Ovary (tissue), 9 donors: Measurements from ENCODE around the gene MAJIN. TPM values are rescaled to one million over a fixed set of nuclear protein-coding genes. Genes with fewer than 3 reads are reported as not detected.
A peak's percentile ranks its signal among the peaks of the same experiment; 100 is the strongest.

Source experiments
- DNase-seq, 5 donors: peaks; one replicate each; pipeline ENCODE4 v3.0.0-alpha.2; 2019 to 2020
- H3K27ac ChIP-seq, 2 donors: fragments of 200-600 bp; one replicate each; pipeline versions ENCODE4 v1.5.1 to v1.8.0; 2019 to 2022
- H3K27me3 ChIP-seq: fragments of 200-600 bp; one replicate; pipeline ENCODE4 v1.8.0; 2022
- H3K36me3 ChIP-seq: fragments of 200-600 bp; sonication (generic); one replicate; pipeline ENCODE4 v1.5.1; 2019
- H3K4me1 ChIP-seq: one replicate; pipeline ENCODE4 v1.8.1; 2013; ENCODE audit warnings: mild to moderate bottlenecking, moderate library complexity; ENCODE audit not compliant: insufficient read depth
- H3K4me3 ChIP-seq: fragments of 200-600 bp; sonication (generic); one replicate; pipeline ENCODE4 v1.5.1; 2017
- H3K9me3 ChIP-seq, 2 donors: fragments of 200-600 bp in 1 of 2; sonication (generic) in 1 of 2; one replicate each; pipeline versions ENCODE4 v1.5.1 to v1.8.1; 2013 to 2019; ENCODE audit warnings: mild to moderate bottlenecking in 1 of 2, moderate library complexity in 1 of 2
- CTCF ChIP-seq, 3 donors: fragments of 450-650 bp in 2 of 3; fragments of 200-600 bp in 1 of 3; IDR thresholded peaks; one replicate each; pipeline versions ENCODE4 v1.5.1 to v1.8.0; 2016 to 2022; ENCODE audit warnings: antibody characterized with exemption in 3 of 3, mild to moderate bottlenecking in 1 of 3
- EP300 ChIP-seq: sonication (generic); formaldehyde crosslinking; IDR thresholded peaks from one replicate; pipeline ENCODE4 v1.6.1; 2017; ENCODE audit warnings: antibody characterized with exemption
- POLR2A ChIP-seq: fragments of 450-650 bp; IDR thresholded peaks from one replicate; pipeline ENCODE4 v1.6.1; 2017; ENCODE audit warnings: antibody characterized with exemption, mild to moderate bottlenecking, moderate library complexity
- WGBS, 3 donors: extraction: QIAGEN DNeasy Blood & Tissue Kit in 1 of 3; methylation state at CpG; one replicate each; pipeline versions ENCODE4 v1.1.5 to v1.1.7; 2013 to 2017; 5-methylcytosine and 5-hydroxymethylcytosine counted together
- intact Hi-C, 4 donors: fragments of 100-400 bp; cut with DNase I; formaldehyde crosslinking; loops; one replicate each; pipeline versions ENCODE4 v1.11.0 to v1.15.1; 2022 to 2023
- polyA plus RNA-seq, 2 donors: library from polyadenylated mRNA; stranded (reverse); fragments of 200-250 nt in 1 of 2; fragments of 350-450 nt in 1 of 2; fragmentation: Illumina TruSeq in 1 of 2; extraction: RNeasy Lipid Tissue Mini Kit (QIAGEN cat#74804) in 1 of 2; gene quantifications; one replicate each; pipeline ENCODE4 v1.2.3, GENCODE V29; 2013 to 2014
- total RNA-seq, 7 donors: library from RNA; depleted of rRNA in 2 of 7; stranded (reverse); fragments of >200 nt in 2 of 7; fragmentation: NEBNext Ultra II Directional in 3 of 7; extraction: Animal tissue kit (Norgen Biotek cat#: 25700) in 3 of 7; gene quantifications; one replicate each; pipeline versions ENCODE4 v1.1.0 to v1.2.4, GENCODE V29; 2016 to 2023
- donor health status: DM: no; HTN: no; CAD: no; lungs with moderate emphysema.
- donor health status: DM: no; HTN: no; CAD: no.
- donor health status: Bipolar disorder and iron deficiency.
- donor health status: DM: yes; HTN: yes; CAD: no.
- donor health status: DM: no; HTN: no; CAD: no.
- donor health status: DM: yes; HTN: yes; CAD: no.

Gene MAJIN
- total and polyA plus RNA-seq, 9 donors = 0.46 TPM; not detected in 8

DNA sequence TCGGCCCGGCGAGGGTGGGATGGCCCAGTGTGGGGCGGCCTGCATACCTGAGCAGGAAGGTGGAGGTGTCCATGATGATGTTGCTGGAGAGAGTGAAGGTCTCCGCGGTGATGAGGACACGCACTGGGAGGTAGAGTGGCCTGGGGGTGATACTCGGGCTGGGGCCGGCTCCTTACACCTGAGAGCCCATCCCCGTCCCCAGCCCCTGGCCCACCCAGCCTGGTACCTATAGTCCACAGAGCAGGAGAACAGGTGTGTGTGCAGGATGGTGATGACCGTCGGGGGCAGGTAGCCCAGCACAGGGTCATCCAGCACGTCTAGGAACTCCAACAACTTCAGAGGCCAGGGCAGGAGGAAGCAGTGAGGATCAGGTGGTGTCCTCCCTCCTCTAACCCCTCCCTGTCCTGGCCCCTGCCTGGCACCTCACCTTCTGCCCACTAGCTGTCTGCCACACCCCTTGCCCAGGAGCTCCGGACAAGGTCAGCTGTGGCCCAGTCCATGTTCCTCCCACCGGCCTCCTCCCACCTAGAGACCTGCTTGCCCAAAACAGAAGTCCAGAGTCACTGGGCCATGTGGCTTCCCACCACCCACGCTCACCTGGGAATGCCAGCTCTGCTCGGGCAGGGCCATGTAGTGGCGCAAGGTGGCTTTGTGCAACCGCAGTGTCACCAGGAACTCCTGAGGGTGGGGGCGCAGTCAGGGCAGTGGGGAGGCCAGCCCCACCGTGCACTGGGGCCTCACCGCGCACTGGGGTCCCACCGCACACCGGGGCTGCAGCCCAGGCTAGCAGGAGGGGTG, 66.2 kb downstream of the MAJIN start:
- WGBS, 3 donors = 91 to 94% (median 91%) methylated on average over 24 to 25 of the region's 25 CpGs
- intact Hi-C loops = no loop called here
- no peak overlapping the region for H3K4me3 ChIP-seq
- H3K27me3 ChIP-seq = no peaks in the 10 kb centered on the region
- no peaks in the 10 kb centered on the region for H3K4me1 ChIP-seq
- no peak for DNase-seq
- no peaks in the 10 kb centered on the region for H3K9me3 ChIP-seq
- H3K27ac ChIP-seq = no peak overlapping the region
- H3K36me3 ChIP-seq = no peaks in the 10 kb centered on the region
- TF ChIP-seq POLR2A = no peak
- TF ChIP-seq CTCF (IDR thresholded peaks at IDR 0.05) = no peak
- no peak for TF ChIP-seq EP300

DNA sequence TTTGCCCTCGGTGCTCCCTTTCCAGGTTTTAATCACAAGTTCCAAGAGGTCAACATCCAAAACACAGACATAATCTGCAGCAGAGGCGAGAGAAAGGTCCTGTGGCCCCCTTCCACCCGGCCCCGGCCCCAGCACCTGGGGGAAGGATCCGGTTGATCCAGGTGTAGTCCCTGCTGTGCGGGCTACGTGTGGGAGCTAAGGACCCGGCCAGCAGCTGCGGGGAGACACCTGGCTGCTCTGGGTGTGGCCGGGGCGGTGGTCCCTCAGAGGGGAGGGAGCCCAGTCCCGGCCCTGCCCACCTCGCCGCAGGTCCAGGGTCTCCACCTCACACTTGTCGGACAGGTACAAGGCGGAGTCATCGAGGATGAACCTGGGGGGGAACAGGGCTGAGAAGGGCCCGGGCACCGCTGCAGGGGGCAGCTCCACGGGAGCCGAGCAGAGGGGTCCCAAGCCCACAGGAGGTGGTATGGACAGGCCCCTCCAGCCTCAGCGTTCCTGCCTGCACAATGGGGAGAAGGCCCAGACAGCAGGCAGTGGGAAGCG, 68.5 kb downstream of the MAJIN start:
- Histone ChIP-seq H3K9me3 (no peaks in the 10 kb centered on the region), H3K27ac (no peak overlapping the region), H3K36me3 (no peaks in the 10 kb centered on the region), H3K27me3 (no peaks in the 10 kb centered on the region), H3K4me1 (no peaks in the 10 kb centered on the region), H3K4me3 (no peak overlapping the region)
- whole genome bisulfite sequencing, 3 donors = 90 to 94% (median 92%) methylated on average over 23 of the region's 23 CpGs
- TF ChIP-seq CTCF (IDR thresholded peaks at IDR 0.05) (no peak), EP300 (no peak), POLR2A (no peak)
- intact Hi-C loops = no loop called here
- DNase-seq = peak in 1 of 5 donors; percentile 19

DNA sequence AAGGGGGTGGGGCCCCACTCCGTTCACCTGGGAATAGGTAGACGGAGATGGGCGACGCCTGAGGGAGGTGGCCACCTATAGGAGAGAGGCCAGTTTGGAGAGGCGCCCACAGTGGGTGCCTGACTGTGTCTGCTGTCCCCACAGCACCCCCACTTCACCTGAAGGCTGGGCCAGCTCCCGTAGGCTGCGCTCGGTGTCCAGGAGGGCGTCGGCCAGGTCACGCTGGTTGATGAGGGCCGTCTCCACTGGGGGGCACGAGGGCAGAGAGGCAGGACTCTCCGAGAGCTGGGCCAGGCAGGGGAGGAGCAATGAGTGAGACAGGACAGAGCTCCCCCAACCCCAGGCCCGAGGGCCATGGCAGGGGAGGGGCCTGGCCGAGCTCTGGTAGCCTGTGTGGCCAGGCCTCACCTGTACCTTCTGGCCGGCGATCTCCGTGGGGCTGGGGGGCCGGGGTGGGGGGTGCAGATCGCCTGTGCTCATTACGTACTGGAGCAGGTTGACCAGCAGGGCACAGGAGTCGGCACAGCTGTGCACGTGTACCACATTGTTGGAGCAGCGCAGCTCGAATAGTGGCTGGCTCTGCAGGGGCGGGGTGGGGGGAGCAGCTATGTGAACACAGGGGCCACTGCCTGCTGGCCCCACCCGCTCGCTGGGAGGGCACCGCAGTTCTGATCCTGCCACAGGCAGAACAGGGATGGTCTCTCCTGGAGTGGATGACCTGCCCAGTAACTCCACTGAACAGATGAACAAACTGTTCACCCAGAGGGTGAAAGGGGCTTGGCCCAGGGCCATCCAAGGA, 69.6 kb downstream of the MAJIN start:
- no peaks in the 10 kb centered on the region for H3K4me1 ChIP-seq
- DNase-seq = peak in 1 of 5 donors; percentile 35
- H3K9me3 ChIP-seq = no peaks in the 10 kb centered on the region
- TF ChIP-seq POLR2A = no peak
- H3K4me3 ChIP-seq = no peak overlapping the region
- no peaks in the 10 kb centered on the region for H3K27me3 ChIP-seq
- intact Hi-C loops = no loop called here
- H3K27ac ChIP-seq = no peak overlapping the region
- 83 to 88% (median 87%) methylated on average over 30 of the region's 30 CpGs for WGBS, 3 donors
- H3K36me3 ChIP-seq = no peaks in the 10 kb centered on the region

GRCh38 chr11:64900774-64901173, 71.1 kb downstream of the MAJIN start:
- H3K27me3 ChIP-seq = no peaks in the 10 kb centered on the region
- no peaks in the 10 kb centered on the region for H3K9me3 ChIP-seq
- no peak overlapping the region for H3K4me3 ChIP-seq
- TF ChIP-seq EP300 = no peak
- TF ChIP-seq CTCF (IDR thresholded peaks at IDR 0.05) = no peak
- DNase-seq = no peak
- no peaks in the 10 kb centered on the region for H3K36me3 ChIP-seq
- intact Hi-C loops = no loop called here
- H3K27ac ChIP-seq = no peak overlapping the region
- WGBS, 3 donors = 90 to 92% (median 92%) methylated on average over 17 of the region's 17 CpGs
- no peaks in the 10 kb centered on the region for H3K4me1 ChIP-seq
